GM12801 (cell line): ENCODE measurements around the gene KY.

Experiments used
- CTCF ChIP-seq: IDR thresholded peaks from one replicate; pipeline ENCODE4 v1.5.1; 2011; ENCODE audit warnings: control low read depth; ENCODE audit not compliant: insufficient read length; ENCODE audit errors: extremely low read depth

Gene KY

DNA sequence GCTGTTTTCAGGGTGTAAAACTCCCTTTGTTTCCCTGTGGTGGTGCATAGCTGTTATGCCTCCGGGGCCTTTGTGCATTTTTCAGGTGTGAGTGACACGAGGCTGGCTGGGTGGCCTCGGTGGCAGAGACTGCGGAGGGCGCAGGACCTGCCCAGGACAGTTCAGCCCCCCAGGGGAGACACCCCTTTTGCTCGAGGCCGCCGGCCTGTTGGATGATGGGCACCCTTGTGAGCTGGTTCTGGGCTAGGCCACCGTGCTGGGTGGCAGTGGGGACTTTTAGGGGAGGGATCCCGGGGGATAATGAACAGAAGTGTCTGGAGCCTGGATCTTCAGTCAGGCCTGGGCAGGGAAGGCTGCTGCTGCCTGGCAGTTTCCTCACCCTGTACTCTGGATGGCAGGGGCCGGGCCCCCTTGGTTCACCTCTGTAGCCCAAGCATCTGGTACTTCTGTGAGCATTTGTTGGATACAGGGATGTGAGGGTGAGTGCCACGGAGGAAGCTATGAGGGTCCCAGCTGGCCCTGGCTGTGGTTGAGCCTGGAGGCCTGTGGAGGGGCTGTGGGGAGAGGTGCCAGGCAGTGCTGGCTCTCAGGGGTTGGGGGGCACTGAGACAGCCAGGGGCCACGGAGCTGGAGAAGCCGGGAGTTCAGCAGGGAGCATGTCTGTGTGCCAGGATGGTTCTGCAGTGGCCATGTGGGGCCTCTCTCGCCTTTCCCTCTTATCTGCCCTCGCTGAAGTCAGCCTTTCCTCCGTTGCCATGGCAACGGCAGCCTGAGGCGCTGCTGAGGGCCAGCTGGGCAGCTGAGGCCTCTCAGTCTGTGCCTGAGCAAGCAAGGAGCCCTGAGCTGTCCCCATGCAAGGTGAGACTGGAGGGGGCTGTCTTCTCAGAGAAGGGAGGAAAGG, 49.0 kb downstream of the KY start:
- TF ChIP-seq CTCF, result no peak

DNA sequence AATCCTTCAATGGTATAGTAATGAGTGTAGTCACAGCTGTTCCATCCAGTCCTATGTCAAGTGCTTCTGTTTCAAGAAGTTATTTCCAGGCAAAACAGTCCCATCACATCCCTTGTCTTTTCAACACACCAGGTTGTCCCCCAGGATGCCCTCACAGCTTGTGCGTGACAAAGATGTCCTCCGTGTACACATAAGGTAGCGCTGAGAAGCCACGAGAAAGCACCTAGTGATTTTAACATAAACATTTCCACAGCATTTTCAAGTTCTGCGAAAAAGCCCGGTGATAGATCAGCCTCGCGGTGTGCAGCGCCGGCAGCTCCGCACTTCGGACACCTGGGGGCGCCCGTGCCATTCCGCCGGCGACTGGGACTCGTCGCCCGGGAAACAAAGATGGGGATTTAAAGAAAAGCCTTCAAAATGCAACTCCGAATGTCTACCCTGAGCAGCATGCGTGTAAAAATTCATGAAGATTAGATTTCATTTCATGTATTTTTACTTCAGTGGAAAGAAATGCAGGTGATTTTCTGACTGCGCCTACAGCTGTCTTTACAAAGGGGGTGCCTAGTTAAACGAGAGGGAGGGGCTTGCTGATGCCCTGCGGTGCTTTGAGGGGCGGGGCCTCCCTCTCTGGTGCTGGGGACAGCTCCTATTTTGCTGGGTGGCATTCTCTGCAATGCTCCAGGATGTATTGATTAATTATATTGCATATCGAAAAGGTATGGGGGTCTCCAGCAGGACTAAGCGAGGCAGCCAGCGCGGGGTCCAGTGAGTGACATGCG, 49.9 kb downstream of the KY start:
- TF ChIP-seq CTCF, result no peak

GRCh38 chr3:134600206-134600605, 50.6 kb downstream of the KY start:
- TF ChIP-seq CTCF, result no peak

DNA sequence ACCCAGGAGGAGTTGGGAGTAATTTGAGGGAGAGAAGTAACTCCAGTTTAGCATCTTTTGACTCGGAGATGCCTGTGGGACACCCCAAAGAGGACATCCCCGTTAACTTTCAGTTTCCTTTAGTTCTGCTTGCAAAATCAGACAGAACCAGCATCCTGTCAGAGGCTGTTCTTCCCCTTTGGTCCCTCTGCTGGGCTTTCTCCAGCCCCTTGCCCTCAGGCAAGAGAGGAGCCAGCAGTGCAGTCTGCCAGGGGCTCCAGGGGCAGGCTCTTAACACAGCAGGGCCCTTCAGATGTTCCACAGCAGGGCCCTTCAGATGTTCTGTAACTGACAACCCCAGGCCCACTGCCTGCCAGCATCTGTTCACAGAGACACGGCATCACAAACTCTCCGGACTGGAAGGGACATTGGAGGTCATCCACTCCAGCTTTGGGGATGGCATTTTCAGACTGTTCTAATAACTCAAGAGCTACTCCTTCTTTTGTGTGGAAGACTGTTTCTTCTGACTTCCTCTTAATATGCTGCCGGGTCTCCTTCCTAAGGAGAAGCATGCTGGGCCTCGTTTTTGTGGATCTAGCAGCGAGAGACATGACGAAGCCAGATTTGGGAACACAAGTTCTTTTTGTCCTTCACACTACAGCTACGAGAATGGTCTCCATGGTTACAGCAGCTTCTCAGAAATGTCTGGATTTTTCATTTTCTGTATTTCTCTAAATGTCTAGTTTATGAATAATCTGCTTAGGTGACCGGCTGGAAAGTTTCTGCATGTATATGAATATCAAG, 51.9 kb downstream of the KY start:
- no peak for TF ChIP-seq CTCF

DNA sequence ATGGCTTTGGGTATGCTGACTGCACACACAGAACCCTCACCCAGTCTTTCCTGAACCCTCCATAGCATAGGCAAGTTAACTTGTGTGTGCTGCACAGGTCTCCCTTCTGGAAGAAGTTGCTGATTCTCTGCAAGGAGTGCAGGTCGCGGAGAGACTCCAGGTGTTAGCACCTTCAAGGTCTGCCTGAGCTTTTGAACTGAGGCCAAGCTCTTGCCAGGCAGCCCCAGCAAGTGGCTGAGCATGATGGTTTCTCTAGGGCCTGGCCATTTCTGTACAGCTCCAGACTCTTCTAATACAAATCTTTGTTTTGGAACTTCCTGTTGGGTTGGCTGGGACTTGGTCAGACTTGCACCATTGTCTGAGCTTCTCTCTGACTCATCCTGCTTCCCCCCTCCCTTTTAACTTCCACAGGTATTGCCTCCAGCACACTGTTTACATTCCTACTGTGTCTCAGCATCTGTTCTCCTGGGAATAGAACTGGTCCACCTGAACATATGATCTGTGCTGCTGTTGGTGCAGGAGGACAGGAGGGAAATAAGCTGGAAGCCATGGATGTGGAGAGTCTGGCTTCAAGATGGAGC, 53.3 kb downstream of the KY start:
- TF ChIP-seq CTCF, result no peak

GRCh38 chr3:134594331-134594741, 56.5 kb downstream of the KY start:
- TF ChIP-seq CTCF, result no peak
